Right cardiac atrium (tissue), 5 donors: Measurements from ENCODE around the gene ADPRHL1. TPM values are rescaled to one million over a fixed set of nuclear protein-coding genes. Genes with fewer than 3 reads are reported as not detected.

Source experiments
- ATAC-seq, 2 donors: fragments of 200-7000 bp; cut with Tn5 transposase; one replicate each; pipeline versions ENCODE4 v1.8.0 to v1.9.1; 2020; ENCODE audit warnings: moderate library complexity in 2 of 2, mild to moderate bottlenecking in 1 of 2
- DNase-seq, 3 donors: peaks; one replicate each; pipeline ENCODE4 v3.0.0-alpha.2; 2020
- H3K27ac ChIP-seq: one replicate; pipeline ENCODE4 v1.5.1; 2013; ENCODE audit warnings: mild to moderate bottlenecking, low read length, control low read depth, moderate library complexity
- H3K27me3 ChIP-seq: one replicate; pipeline ENCODE4 v1.6.1; 2013; ENCODE audit not compliant: control insufficient read depth, insufficient read depth
- H3K4me1 ChIP-seq: one replicate; pipeline ENCODE4 v1.6.1; 2013; ENCODE audit warnings: low read length; ENCODE audit not compliant: control insufficient read depth, insufficient read depth
- H3K4me3 ChIP-seq: one replicate; pipeline ENCODE4 v1.5.1; 2013; ENCODE audit warnings: low read length, control low read depth
- H3K9me3 ChIP-seq: one replicate; pipeline ENCODE4 v1.6.1; 2013; ENCODE audit warnings: low read length; ENCODE audit not compliant: control insufficient read depth
- WGBS: extraction: QIAGEN DNeasy Blood & Tissue Kit; methylation state at CpG from one replicate; pipeline ENCODE4 v1.1.7; 2013; 5-methylcytosine and 5-hydroxymethylcytosine counted together
- intact Hi-C, 4 donors: fragments of 100-400 bp; cut with DNase I; formaldehyde crosslinking; loops; one replicate each; pipeline versions ENCODE4 v1.11.0 to v1.14.0; 2022 to 2023
- polyA plus RNA-seq: library from polyadenylated mRNA; stranded (reverse); fragments of 200-250 nt; gene quantifications from one replicate; pipeline ENCODE4 v1.2.3, GENCODE V29; 2013
- total RNA-seq, 4 donors: library from RNA; stranded (reverse); fragmentation: NEBNext Ultra II Directional; extraction: Animal tissue kit (Norgen Biotek cat#: 25700); gene quantifications; one replicate each; pipeline ENCODE4 v1.2.1, GENCODE V29; 2021
- donor health status: healthy with polysubstance abuse.
- donor health status: DM: no; HTN: yes; CAD: no.
- donor health status: DM: no; HTN: no; CAD: no.
- donor health status: DM: no; HTN: yes; CAD: no; lungs with severe emphysema.
- donor health status: DM: yes; HTN: yes; CAD: no.

Gene ADPRHL1
- total and polyA plus RNA-seq, 5 donors: 280 to 446 (median 350) TPM

DNA sequence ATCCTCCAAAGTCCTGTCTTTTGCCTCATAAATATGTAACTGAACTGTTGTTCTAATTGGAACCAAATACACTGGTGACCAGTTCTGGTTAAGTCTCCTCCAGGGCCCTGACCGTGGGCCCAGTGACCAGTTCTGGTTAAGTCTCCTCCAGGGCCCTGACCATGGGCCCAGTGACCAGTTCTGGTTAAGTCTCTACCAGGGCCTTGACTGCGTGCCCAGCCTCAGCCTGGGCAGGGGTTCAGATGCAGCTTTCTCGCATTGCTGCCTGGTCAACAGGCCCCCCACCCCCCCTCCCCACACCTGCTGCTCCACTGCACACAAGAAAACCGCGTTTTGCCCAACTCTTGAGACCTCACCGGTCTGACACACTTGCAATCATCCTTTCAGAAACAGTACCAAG, 85.5 kb downstream of the ADPRHL1 start:
- no peak overlapping the region for H3K4me3 ChIP-seq
- DNase-seq: no peak
- H3K9me3 ChIP-seq: no peaks in the 10 kb centered on the region
- WGBS: 84% methylated on average over 6 of the region's 6 CpGs
- H3K27me3 ChIP-seq: no peaks in the 10 kb centered on the region
- ATAC-seq: no peak
- no peaks in the 10 kb centered on the region for H3K4me1 ChIP-seq
- no peak overlapping the region for H3K27ac ChIP-seq
- intact Hi-C loops: no loop called here

DNA sequence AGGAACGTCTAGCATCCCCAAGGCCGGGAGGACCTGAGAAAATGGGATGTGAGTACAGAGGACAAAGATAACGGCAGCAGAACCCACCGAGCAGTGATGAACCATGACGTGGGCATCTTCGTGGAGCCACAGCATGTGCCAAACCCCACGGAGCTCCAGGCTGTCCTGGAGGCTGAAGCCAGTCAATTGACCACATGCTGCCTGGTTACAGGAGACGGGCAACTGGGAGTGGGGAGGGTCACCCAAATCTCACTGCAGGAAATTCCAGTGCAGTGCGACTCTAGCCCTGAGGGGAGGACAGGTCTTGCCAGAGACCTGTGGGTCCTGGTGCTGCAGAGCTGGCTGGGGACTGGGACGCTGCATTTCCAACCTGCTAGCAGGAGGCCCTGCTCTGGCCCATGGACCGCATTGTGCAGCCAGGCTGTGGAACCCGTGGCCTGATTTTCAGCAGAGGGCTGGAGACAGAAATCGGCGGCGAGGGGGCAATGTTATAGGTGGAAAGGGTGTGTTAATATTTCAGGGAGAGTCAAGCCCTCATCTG, 86.2 kb downstream of the ADPRHL1 start:
- ATAC-seq (no peak), DNase-seq (peak in 1 of 3 donors; percentile 35)
- WGBS: 81% methylated on average over 15 of the region's 15 CpGs
- Histone ChIP-seq H3K4me3 (no peak overlapping the region), H3K27ac (no peak overlapping the region), H3K4me1 (no peaks in the 10 kb centered on the region), H3K9me3 (no peaks in the 10 kb centered on the region), H3K27me3 (no peaks in the 10 kb centered on the region)
- intact Hi-C loops: no loop called here

- no peak overlapping the region for H3K27ac ChIP-seq
- WGBS: 81% methylated on average over 9 of the region's 9 CpGs
- no peak overlapping the region for H3K4me3 ChIP-seq
- no peaks in the 10 kb centered on the region for H3K27me3 ChIP-seq
- H3K9me3 ChIP-seq: no peaks in the 10 kb centered on the region
- peak in 1 of 3 donors; percentile 59 for DNase-seq
- ATAC-seq: peak in 1 of 2 donors; percentile 5
- intact Hi-C loops: no loop called here
- H3K4me1 ChIP-seq: no peaks in the 10 kb centered on the region
Observed at GRCh38 chr13:113365971-113366588, 87.2 kb downstream of the ADPRHL1 start.

- ATAC-seq (no peak), DNase-seq (peak in 1 of 3 donors; percentile 50)
- WGBS: 91% methylated on average over 22 of the region's 22 CpGs
- no peaks in the 10 kb centered on the region for H3K9me3 ChIP-seq
- no peaks in the 10 kb centered on the region for H3K27me3 ChIP-seq
- no peaks in the 10 kb centered on the region for H3K4me1 ChIP-seq
- intact Hi-C loops: no loop called here
- H3K4me3 ChIP-seq: no peak overlapping the region
- no peak overlapping the region for H3K27ac ChIP-seq
Observed at GRCh38 chr13:113365583-113365970, 87.7 kb downstream of the ADPRHL1 start.

GRCh38 chr13:113364901-113365582, 88.2 kb downstream of the ADPRHL1 start:
- ATAC-seq (peak; percentile 20 to 24), DNase-seq (peak in 2 of 3 donors; percentile 64 to 74)
- Histone ChIP-seq H3K27ac (no peak overlapping the region), H3K4me1 (no peaks in the 10 kb centered on the region), H3K9me3 (no peaks in the 10 kb centered on the region), H3K4me3 (peak overlapping the region; percentile 36), H3K27me3 (no peaks in the 10 kb centered on the region)
- intact Hi-C loops: no loop called here
- WGBS: 81% methylated on average over 41 of the region's 41 CpGs

- intact Hi-C loops: no loop called here
- H3K27me3 ChIP-seq: no peaks in the 10 kb centered on the region
- no peaks in the 10 kb centered on the region for H3K4me1 ChIP-seq
- WGBS: 12% methylated on average over 35 of the region's 41 CpGs
- H3K4me3 ChIP-seq: peak overlapping the region; percentile 36
- H3K9me3 ChIP-seq: no peaks in the 10 kb centered on the region
- ATAC-seq (peak in 1 of 2 donors; percentile 26), DNase-seq (peak in 2 of 3 donors; percentile 69 to 70)
- H3K27ac ChIP-seq: no peak overlapping the region
Observed at GRCh38 chr13:113364311-113364889, 88.9 kb downstream of the ADPRHL1 start.

DNA sequence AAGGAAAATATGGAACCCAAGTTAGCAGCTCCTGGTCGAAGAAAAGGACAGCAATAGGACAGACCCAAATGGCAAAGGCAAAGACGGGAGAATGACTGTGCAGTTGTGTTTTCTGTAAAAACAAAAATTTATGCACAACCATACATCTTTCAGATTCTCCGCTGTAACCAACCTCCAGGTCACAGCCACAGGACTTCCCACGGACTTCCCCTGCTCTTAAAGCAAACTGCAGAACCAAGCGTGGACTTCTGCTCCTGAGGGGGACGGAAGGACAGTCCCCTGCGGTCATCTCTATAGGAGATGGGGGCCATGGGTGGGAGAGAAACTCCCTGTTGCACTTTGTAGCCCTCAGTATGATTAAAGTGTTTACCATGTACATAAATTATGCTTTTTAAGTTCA, 91.9 kb downstream of the ADPRHL1 start:
- ATAC-seq (no peak), DNase-seq (no peak)
- no peaks in the 10 kb centered on the region for H3K4me1 ChIP-seq
- H3K27ac ChIP-seq: no peak overlapping the region
- no peak overlapping the region for H3K4me3 ChIP-seq
- H3K9me3 ChIP-seq: no peaks in the 10 kb centered on the region
- intact Hi-C loops: no loop called here
- 64% methylated on average over 7 of the region's 7 CpGs for WGBS
- no peaks in the 10 kb centered on the region for H3K27me3 ChIP-seq

DNA sequence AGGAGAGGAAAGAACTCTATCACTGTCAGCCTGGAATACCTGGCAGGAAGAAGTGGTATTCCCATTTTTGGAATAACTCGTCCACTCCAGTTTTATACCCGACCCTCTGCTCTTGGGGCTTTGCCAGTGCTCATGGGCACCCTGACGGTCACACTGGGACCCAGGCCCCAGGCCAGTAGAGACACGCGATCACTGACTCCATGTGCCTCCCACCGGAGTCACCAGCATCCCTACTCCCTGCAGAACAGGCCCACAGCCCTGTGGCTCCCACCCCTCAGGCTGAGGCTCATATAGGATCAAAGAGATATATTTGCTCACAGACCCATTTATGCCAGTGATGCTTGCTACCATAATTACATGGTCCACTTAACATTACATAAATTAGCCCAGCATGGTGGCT, 92.8 kb downstream of the ADPRHL1 start:
- no peaks in the 10 kb centered on the region for H3K9me3 ChIP-seq
- ATAC-seq: no peak
- no peaks in the 10 kb centered on the region for H3K27me3 ChIP-seq
- H3K4me3 ChIP-seq: no peak overlapping the region
- no peaks in the 10 kb centered on the region for H3K4me1 ChIP-seq
- no peak for DNase-seq
- intact Hi-C loops: no loop called here
- WGBS: 85% methylated on average over 6 of the region's 6 CpGs
- H3K27ac ChIP-seq: no peak overlapping the region

DNA sequence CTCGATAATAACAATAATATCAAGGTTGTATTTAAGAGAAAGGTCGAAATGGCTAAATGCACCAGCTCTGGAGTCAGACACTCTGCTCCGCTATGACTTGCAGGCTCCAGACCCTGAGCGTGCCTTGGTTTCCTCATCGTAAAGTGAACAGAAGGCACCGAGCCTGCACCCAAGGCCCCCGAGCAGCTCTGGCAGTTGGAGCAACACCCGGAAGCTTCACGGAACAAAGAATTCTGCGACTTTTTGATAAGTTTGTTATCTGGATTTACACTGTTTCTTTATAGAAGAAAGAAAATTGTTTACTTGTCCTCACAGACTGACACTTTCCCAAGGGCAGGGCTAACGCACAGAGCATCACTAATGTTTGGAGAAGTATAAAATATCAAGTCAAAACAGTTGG, 93.7 kb downstream of the ADPRHL1 start:
- Histone ChIP-seq H3K9me3 (no peaks in the 10 kb centered on the region), H3K4me3 (no peak overlapping the region), H3K4me1 (no peaks in the 10 kb centered on the region), H3K27me3 (no peaks in the 10 kb centered on the region), H3K27ac (no peak overlapping the region)
- ATAC-seq (no peak), DNase-seq (no peak)
- 76% methylated on average over 11 of the region's 11 CpGs for WGBS
- intact Hi-C loops: no loop called here

GRCh38 chr13:113358653-113359190, 94.6 kb downstream of the ADPRHL1 start:
- 69% methylated on average over 6 of the region's 6 CpGs for WGBS

GRCh38 chr13:113357529-113357928, 95.8 kb downstream of the ADPRHL1 start:
- DNase-seq: no peak

More at GRCh38 chr13:113358653-113359190, 94.6 kb downstream of the ADPRHL1 start:
- Histone ChIP-seq H3K4me3 (no peak overlapping the region), H3K9me3 (no peaks in the 10 kb centered on the region), H3K4me1 (no peaks in the 10 kb centered on the region), H3K27me3 (no peaks in the 10 kb centered on the region), H3K27ac (no peak overlapping the region)
- ATAC-seq: no peak
- DNase-seq: no peak
- intact Hi-C loops: no loop called here

More at GRCh38 chr13:113357529-113357928, 95.8 kb downstream of the ADPRHL1 start:
- no peak for ATAC-seq
- 91% methylated on average over 5 of the region's 5 CpGs for WGBS
- no peak overlapping the region for H3K4me3 ChIP-seq
- H3K9me3 ChIP-seq: no peaks in the 10 kb centered on the region
- H3K4me1 ChIP-seq: no peaks in the 10 kb centered on the region
- no peak overlapping the region for H3K27ac ChIP-seq
- H3K27me3 ChIP-seq: no peaks in the 10 kb centered on the region
- intact Hi-C loops: no loop called here
